Ectodermal cell (in vitro differentiated cells): ENCODE measurements around the gene SMAD3.

Source experiments
- H3K27ac ChIP-seq: 2 replicates; pipeline ENCODE4 v1.7.0; 2013; ENCODE audit warnings: mild to moderate bottlenecking, low read depth, low read length; ENCODE audit not compliant: insufficient read depth, poor library complexity, severe bottlenecking
- H3K27me3 ChIP-seq: 2 replicates; pipeline ENCODE4 v1.7.0; 2013; ENCODE audit warnings: mild to moderate bottlenecking, low read length; ENCODE audit not compliant: insufficient read depth, control insufficient read depth, poor library complexity, severe bottlenecking
- H3K36me3 ChIP-seq: one replicate; pipeline ENCODE4 v1.7.0; 2013; ENCODE audit warnings: low read length; ENCODE audit not compliant: control insufficient read depth, insufficient read depth
- H3K4me1 ChIP-seq: one replicate; pipeline ENCODE4 v1.7.0; 2013; ENCODE audit warnings: low read length; ENCODE audit not compliant: control insufficient read depth, insufficient read depth
- H3K4me3 ChIP-seq: 2 replicates; pipeline ENCODE4 v1.7.0; 2013; ENCODE audit warnings: low read depth, low read length, control low read depth; ENCODE audit not compliant: insufficient read depth
- H3K9me3 ChIP-seq: 2 replicates; pipeline ENCODE4 v1.7.0; 2013; ENCODE audit warnings: mild to moderate bottlenecking, low read length, moderate library complexity; ENCODE audit not compliant: control insufficient read depth
- WGBS, 2 experiments: methylation state at CpG; one replicate each; pipeline ENCODE4 v1.1.7; 2013; ENCODE audit warnings: missing lambda C conversion rate in 2 of 2; 5-methylcytosine and 5-hydroxymethylcytosine counted together

SMAD3 gene

DNA sequence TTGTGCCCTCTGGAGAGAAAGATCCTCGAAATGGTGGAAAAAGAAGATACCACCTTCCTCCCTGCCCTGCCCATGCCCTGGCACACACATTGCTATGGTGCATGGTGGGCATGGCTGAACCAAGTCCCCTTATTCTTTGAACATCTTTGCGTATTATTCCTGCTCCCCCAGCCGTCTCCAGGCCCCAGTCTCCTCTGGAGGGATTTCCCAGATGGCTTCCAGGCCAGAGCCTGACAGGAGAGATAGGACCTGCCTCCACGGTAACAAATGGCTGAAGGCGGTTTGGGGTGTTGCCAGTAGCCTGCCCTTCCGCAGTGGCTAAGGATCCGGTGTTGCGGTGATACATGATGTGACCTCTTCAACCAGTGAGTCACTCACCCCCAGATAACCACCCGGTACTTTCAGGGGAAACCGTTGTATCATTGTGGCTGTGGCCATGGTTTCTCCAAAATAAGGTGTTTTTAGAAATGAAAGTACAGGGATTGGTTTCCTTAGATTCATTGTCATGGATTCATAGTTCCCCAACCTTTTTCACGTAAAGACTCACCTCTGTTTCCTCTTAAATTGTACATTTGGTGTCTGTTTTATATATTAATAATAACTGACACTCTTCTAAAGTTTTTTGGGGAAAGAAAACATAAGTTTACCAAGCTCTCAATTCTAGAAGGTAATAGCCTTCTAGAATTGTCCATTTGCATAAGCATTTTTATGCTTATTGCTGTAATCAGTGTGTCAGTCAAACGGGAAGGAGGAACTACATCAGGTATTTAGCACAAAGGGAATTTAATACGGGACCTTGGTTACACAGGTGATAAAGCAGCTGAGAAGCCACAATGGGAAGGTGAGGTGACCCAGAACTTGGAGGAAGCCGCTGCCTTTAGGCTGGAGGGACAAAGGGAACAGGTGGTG lies 25.9 kb downstream of the SMAD3 start:
- H3K27me3 ChIP-seq = no peaks in the 10 kb centered on the region
- peak overlapping the region; percentile 53 for H3K27ac ChIP-seq
- H3K36me3 ChIP-seq = no peaks in the 10 kb centered on the region
- no peak overlapping the region for H3K4me3 ChIP-seq
- no peaks in the 10 kb centered on the region for H3K9me3 ChIP-seq
- peaks cover 55% of the 10 kb centered on the region for H3K4me1 ChIP-seq
- 57 to 62% methylated on average over 13 to 14 of the region's 14 CpGs for WGBS, 2 experiments

DNA sequence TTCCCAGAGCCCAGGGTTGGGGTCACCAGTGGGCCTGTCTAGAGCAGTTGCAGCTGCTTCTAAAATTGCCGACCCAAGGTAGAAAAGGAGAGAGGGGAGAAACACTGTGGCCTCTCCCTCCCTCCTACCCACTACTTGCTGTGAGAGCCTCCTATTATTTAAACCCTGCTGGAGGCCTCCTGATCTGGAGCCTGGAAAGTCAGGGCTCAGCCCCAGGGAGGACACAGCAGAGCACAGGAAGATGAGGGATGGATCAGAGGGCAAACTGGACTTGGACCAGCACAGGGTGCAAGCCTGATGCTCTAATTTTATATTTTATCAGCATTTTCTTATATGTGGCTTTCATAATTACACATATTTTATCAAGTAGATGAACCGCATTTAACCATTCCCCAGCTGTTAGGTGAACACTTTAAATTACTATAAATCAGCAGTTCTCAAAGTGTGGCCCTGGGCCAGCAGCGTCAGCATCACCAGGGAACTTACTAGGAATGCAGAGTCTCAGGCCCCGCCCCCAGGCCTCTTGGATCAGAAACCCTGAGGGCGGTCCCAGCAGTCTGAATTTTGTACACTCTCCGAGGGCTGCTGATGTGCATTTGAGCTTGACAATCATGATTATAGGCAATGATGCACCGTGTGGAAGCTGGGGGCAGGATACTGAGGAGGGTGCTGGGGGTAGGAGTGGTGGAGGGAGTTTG lies 26.7 kb downstream of the SMAD3 start:
- Histone ChIP-seq H3K36me3 (no peaks in the 10 kb centered on the region), H3K27ac (no peak overlapping the region), H3K9me3 (no peaks in the 10 kb centered on the region), H3K4me3 (no peak overlapping the region), H3K27me3 (no peaks in the 10 kb centered on the region), H3K4me1 (peaks cover 51% of the 10 kb centered on the region)
- WGBS, 2 experiments = 68% methylated on average over 7 of the region's 7 CpGs

DNA sequence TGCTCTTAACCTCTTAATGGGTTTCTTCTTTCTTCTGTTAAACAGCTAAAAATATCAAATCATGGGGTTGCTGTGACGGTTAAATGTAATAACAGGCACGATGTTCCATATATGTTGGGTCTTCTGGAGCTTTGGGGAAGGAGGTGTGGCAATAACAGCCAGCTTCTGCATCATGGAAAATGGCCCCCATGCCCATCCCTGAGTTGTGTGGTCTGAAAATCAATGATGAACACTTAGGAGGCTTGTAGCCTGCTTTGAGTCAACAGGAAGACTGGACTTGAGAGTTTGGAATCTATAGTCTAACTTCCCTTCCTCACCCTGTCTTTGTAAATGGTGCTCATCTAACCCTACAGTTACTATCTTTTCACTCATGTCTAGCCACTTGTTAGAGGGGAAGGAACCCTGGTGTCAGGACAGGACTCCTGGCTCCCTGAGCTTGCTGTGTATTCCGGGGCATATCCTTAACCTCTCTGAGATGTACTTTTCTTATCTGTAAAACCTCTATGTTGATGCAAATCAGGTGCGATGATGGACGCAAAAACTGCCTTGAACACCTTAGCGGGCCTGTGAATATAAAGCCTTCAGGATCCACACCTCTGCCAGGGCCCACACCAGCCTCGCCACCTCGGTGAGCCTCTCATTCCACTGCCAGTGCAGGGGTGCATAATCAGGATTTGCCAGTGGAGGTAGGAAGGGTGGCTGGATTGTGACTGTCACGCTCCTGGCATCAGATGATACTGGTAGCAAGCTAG lies 27.5 kb downstream of the SMAD3 start:
- Histone ChIP-seq H3K4me1 (peaks cover 43% of the 10 kb centered on the region), H3K4me3 (no peak overlapping the region), H3K27ac (no peak overlapping the region), H3K36me3 (no peaks in the 10 kb centered on the region), H3K9me3 (no peaks in the 10 kb centered on the region), H3K27me3 (no peaks in the 10 kb centered on the region)
- WGBS, 2 experiments = 93 to 97% methylated on average over 9 of the region's 9 CpGs

DNA sequence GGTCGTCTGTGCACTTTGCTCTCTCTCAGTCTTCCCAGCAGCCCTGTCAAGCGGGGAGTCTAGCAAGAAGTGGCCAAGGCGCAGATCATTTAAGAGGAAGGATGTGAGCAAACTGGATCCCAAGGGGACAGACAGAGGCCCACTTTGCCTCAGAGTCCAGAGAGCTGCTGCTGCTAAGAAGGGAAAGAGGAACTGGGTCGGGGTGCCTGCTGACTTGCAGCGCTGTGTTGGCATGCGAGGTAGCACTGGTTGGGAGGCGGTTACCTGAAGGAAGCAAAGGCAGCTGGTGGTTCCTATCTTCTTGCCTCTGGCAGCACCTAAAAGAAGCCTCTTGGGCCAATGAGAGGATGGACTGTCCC lies 28.1 kb downstream of the SMAD3 start:
- WGBS, 2 experiments = 91 to 92% methylated on average over 7 of the region's 7 CpGs
- peaks cover 48% of the 10 kb centered on the region for H3K4me1 ChIP-seq

DNA sequence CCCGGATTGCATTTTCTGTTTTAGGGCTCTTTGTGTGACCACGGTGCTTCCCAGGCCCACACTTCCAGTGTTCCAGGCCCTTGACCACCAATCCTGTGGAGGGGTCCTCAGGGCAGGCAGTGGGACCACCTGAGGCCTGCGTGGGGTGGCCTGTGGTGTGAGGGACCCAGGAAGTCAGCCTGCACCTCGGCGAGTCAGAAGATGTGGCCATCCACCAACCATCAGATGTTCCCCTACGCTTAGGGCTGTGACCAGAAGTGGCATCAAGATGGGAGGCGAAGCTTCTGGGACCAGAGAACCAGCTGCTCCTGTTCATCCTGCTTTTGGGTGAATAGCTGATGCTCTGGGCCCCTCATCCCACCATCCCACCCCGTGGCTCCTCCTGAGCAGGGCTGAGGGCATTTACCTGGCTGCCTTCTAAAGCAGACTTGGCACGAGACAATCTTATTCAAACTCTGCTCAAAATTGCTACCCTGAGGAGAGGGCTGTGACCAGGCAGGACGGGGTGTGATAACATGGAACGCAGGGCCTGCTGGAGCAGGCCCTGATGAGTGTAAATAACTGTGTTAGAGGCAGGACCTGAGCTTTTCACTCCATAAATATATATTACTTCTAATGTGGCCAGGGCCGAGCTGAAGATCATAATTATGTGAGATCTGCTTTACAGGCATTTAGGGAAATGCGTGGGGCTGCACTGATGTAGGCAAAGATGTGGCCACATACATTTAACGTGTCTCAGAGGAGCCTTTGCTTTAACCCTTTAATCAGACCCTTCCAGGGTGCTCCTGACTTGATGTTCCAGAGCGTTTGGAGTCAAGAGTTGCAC lies 28.8 kb downstream of the SMAD3 start:
- no peaks in the 10 kb centered on the region for H3K36me3 ChIP-seq

More for the DNA sequence above, 28.1 kb downstream of the SMAD3 start:
- H3K27ac ChIP-seq = no peak overlapping the region
- H3K36me3 ChIP-seq = no peaks in the 10 kb centered on the region
- no peaks in the 10 kb centered on the region for H3K27me3 ChIP-seq
- no peak overlapping the region for H3K4me3 ChIP-seq
- H3K9me3 ChIP-seq = no peaks in the 10 kb centered on the region

DNA sequence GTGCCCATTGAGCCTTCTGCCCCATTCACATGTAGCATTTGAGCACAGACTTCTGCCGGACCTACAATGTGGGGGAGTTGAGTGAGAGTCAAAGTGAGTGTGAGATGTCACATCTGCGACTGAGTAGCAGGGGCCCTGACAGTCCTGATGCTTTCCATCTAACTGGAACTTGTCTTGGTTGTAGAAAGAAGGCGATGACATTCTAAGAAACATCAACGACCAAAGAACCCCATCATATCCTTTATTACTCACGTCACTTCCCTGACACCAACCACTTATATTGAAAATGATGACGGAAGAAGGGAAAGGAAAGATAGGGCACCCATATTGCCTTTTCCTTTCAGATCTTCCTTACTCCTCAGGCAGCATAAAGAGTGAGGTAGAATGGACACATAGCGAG lies 30.5 kb downstream of the SMAD3 start:
- H3K36me3 ChIP-seq = no peaks in the 10 kb centered on the region
- 90 to 93% methylated on average over 6 to 7 of the region's 7 CpGs for WGBS, 2 experiments
- no peaks in the 10 kb centered on the region for H3K27me3 ChIP-seq
- no peak overlapping the region for H3K4me3 ChIP-seq
- no peak overlapping the region for H3K27ac ChIP-seq
- no peaks in the 10 kb centered on the region for H3K9me3 ChIP-seq
- H3K4me1 ChIP-seq = peaks cover 33% of the 10 kb centered on the region

More for the DNA sequence above, 28.8 kb downstream of the SMAD3 start:
- Histone ChIP-seq H3K9me3 (no peaks in the 10 kb centered on the region), H3K27me3 (no peaks in the 10 kb centered on the region), H3K4me3 (no peak overlapping the region), H3K27ac (no peak overlapping the region), H3K4me1 (peaks cover 49% of the 10 kb centered on the region)
- 88% methylated on average over 15 of the region's 15 CpGs for WGBS, 2 experiments

DNA sequence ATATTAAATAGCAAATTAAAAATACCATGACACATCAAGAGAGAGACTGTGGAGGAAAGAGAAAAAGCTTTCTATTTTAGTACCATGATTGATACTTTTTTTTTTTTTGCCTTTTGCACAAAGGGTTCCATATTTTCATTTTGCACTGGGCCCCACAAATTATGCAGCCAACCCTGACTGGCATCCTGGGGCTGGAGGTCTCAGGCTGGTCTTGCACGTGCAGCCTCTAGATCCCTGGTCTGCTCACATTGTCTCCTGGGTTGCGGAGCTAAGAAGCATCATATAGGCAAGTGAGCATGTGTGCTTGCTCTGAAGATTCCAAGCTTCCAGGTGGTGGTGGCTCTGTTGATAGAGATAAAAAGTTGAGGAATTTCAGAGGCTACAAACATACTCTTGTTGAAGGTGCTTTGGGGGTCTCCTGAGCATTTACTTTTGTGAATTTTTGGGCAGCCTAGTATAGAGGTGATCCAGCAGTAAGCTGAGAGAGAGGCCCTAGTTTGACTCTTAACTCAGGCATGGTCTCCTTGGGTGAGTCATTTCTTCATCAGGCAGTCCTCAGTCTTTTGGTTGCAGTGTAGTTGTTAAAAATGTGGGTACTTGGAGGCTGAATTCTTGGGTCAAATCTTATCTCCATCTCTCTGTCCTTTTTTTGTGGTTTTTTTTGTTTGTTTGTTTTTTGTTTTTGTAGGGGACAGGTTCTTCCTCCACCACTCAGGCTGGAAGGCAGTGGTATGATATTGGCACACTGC lies 31.3 kb downstream of the SMAD3 start:
- no peaks in the 10 kb centered on the region for H3K36me3 ChIP-seq
- 85 to 92% methylated on average over 2 of the region's 2 CpGs for WGBS, 2 experiments

DNA sequence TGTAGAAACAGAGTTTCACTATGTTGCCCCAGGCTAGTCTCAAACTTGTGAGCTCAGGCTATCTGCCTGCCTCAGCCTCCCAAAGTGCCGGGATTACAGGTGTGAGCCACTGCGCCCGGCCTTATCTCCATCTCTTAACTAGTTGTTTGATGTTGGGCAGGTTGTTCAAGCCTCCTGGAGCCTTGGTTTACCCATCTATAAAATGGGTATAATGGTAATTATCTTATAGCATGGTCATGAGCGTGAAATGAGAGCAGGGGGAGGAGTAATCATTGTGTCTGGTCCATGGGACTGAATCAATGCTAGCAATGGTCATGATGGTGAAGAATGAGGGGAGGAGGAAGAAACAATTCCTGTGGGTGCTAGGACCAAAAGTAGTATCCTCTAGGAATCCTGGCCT lies 32.0 kb downstream of the SMAD3 start:
- Histone ChIP-seq H3K4me1 (peaks cover 18% of the 10 kb centered on the region), H3K27me3 (no peaks in the 10 kb centered on the region), H3K4me3 (no peak overlapping the region), H3K36me3 (no peaks in the 10 kb centered on the region), H3K9me3 (no peaks in the 10 kb centered on the region), H3K27ac (no peak overlapping the region)
- WGBS, 2 experiments = 93 to 97% methylated on average over 4 of the region's 4 CpGs

More for the DNA sequence above, 31.3 kb downstream of the SMAD3 start:
- no peak overlapping the region for H3K4me3 ChIP-seq
- H3K27me3 ChIP-seq = no peaks in the 10 kb centered on the region
- peaks cover 25% of the 10 kb centered on the region for H3K4me1 ChIP-seq
- no peak overlapping the region for H3K27ac ChIP-seq
- H3K9me3 ChIP-seq = no peaks in the 10 kb centered on the region
